ENCODE results near the gene PALM3.
"Not testable (repeated sequence)": the region's sequence is repeated elsewhere in the genome, so short reads cannot be mapped to it uniquely, and the experiment has no call there.

PALM3 gene

DNA sequence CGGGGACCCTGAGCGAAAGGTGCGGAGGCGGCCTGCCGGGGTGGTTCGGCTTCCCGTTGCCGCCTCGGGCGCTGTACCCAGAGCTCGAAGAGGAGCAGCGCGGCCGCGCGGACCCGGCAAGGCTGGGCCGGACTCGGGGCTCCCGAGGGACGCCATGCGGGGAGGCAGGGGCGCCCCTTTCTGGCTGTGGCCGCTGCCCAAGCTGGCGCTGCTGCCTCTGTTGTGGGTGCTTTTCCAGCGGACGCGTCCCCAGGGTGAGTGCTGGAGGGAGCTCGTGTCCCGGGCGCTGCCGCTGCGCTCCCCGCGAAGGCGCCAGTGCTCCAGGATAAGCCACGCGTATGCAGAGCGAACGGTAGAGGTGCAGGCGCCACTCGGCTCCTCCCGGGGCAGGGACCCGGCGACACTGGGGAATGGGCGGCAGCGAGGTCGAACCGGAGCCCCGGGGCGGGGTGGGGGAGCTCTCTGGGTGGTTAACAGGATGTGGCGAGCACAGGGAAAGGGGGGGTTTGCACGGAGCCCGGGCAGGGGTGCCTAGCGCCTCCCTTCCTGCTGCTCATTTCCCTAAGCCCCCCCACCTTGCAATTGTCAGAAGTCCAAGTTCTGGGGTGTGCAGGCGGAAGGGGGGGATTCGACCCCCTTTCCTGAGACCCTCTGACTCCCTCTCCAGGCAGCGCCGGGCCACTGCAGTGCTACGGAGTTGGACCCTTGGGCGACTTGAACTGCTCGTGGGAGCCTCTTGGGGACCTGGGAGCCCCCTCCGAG, 30.0 kb downstream of the PALM3 start, which contains the start of gene IL27RA:
IL27RA (plus strand) TSS at position 44 of the 762 bp plus-strand sequence; CDS start at position 155, 111 bp downstream.
- FAIRE-seq: no peak

GRCh38 chr19:14030997-14031718, 30.7 kb downstream of the PALM3 start:
- FAIRE-seq: no peak
- no peak for DNase-seq (ENCODE audit: low spot score)

More for the DNA sequence above, 30.0 kb downstream of the PALM3 start, which contains the start of gene IL27RA:
- DNase-seq (ENCODE audit: low spot score): peak; percentile 61

DNA sequence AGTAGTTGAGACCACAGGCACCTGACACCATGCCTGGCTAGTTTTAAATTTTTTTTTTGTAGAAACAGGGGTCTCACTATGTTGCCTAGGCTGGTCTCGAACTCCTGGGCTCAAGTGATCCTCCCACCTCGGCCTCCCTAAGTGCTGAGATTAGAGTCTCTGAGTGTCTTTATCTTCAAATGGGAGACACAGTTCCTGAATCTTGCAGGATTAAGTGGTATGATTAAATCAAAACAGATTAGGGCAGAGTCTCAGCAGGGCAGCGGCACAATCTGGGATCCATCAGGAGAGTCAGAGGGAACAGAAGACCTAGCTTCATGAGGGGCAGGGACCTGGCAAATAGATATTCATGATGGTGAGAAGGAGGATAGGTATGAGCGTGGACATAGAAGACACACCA, 33.0 kb downstream of the PALM3 start:
- FAIRE-seq (no peak), DNase-seq (ENCODE audit: low spot score) (no peak)

GRCh38 chr19:14027856-14028450, 33.9 kb downstream of the PALM3 start, which contains the start of gene RLN3:
Gene RLN3 (plus strand): TSS chr19:14028148. CDS start chr19:14028205, 57 bp downstream.
- DNase-seq (ENCODE audit: low spot score) (no peak), FAIRE-seq (no peak)

GRCh38 chr19:14026652-14027192, 35.2 kb downstream of the PALM3 start:
- not testable (repeated sequence) for FAIRE-seq

DNA sequence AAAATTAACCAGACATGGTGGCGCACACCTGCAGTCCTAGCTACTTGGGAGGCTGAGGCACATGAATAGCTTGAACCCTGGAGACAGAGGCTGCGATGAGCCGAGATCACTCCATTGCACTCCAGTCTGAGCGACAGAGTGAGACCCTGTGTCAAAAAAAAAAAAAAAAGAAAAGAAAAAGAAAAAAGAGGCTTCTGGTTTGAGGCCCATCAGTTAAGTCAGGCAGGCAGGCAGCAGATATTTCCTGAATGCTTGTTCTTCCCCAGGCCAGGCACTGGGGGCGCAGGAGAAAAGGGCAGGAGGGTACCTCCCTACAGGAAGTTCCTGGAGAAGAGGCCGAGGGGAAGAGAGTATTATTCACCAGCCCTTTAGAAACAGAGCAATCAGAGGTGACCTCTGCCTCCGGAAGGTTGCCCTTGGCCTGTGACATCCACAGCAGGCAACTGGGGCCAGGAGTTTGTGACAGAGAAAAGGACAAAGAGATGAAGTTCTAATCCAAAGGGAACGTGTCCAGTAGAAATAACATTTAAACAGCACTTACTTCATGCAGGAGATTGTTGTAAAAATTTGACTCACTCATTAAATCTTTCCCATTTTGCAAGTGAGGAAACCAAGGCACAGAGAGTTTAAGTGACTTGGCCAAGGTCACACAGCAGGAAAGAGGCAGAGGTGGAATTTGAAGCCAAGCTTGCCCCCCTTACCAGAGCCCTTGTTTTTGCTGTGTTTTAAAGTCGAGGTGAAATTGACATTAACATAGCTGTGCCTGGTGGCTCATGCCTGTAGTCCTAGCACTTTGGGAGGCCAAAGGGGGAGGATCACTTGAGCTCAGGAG, 38.3 kb downstream of the PALM3 start:
- FAIRE-seq (no peak), DNase-seq (ENCODE audit: low spot score) (peak; percentile 39)

More at GRCh38 chr19:14026652-14027192, 35.2 kb downstream of the PALM3 start:
- not testable (repeated sequence) for DNase-seq (ENCODE audit: low spot score)

- DNase-seq (ENCODE audit: low spot score) (no peak), FAIRE-seq (no peak)
Measured at GRCh38 chr19:14022469-14022868, 39.4 kb downstream of the PALM3 start.

- no peak for DNase-seq (ENCODE audit: low spot score)
- no peak for FAIRE-seq
Measured at GRCh38 chr19:14021474-14021873, 40.4 kb downstream of the PALM3 start.

- not testable (repeated sequence) for DNase-seq (ENCODE audit: low spot score); FAIRE-seq
Measured at GRCh38 chr19:14019739-14020138, 42.1 kb downstream of the PALM3 start.

DNA sequence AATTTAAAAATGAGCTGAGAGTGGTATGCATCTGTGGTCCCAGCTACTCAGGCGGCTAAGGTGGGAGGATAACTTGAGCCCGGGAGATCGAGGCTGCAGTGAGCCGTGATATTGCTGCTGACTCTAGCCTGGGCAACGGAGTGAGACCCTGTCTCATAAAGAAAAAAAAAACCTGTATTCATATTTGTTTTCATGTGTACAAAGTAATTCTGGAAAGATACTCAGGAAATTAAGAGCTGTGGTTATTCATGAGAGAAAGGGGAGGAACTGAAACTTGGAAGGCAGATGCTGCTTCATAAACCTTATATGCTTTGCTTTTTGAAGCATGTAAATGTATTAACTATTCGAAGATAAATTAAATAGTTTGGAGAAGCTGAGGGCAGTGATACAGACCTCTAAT, 42.8 kb downstream of the PALM3 start:
- no peak for DNase-seq (ENCODE audit: low spot score)
- no peak for FAIRE-seq

DNA sequence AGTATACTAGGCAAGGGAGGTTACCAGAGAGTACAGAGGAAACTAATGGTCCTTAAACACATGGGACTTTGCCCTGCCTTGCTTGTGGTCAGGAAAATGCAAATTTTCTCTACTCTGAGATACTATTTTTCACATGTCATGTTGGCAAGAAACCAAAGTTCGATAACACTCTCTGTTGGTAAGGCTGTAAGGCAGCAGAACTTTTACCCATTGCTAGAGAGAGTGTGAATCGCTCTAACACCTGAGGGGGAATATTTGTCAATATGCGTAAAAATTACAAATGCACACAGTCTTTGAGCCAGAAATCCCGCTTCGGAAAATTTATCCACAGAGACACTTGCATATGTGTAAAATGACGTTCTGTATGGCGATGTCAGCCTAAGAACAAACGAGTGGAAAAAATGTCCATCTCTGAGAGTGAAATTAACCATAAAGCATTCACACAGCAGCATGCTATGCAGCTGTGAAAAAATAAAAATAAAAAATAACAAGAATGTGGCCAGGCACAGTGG, 46.3 kb downstream of the PALM3 start:
- no peak for FAIRE-seq
- DNase-seq (ENCODE audit: low spot score): no peak

- DNase-seq (ENCODE audit: low spot score): no peak
- no peak for FAIRE-seq
Measured at GRCh38 chr19:14012378-14012915, 49.4 kb downstream of the PALM3 start.

- FAIRE-seq: no peak
- peak; percentile 70 for DNase-seq (ENCODE audit: low spot score)
Measured at GRCh38 chr19:14006766-14007562, 54.9 kb downstream of the PALM3 start.

DNA sequence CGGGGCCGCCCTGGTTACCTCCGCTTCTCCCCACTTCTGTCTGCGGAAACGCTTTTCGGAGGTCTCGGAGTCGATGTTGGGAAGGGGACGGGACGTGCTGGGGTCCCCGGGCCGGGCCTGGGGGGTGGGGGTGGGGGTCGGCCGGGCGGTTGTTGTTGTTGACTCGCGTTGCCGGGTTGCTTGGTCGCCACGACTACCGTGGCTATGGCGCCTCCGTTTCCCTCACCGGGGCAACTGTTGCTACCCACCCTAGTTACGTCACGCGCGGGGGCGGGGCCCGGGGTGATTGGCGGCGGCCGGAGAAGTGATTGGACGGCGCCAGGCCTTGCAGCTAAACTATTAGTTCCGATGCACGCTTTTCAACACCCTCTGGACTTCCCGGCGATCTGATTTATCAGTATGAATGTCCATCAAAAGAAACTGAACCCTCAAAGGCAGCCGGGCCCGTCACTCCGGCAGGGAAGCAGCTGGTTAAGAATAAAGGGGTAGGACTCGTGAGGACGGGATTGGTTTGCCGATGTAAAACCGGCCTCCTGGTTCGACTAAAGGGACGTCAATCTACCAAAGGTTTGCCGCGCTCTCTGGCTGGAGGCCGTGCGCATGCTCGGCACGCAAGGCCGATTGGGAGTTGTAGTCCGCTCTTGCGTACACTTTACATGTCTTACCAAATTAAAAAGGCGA, 55.7 kb downstream of the PALM3 start, which contains the start of gene RFX1:
RFX1 (minus strand) TSS at position 236 of the 681 bp plus-strand sequence. CDS start 12,477 bp downstream, outside the sequence.
- peak; percentile 88 for DNase-seq (ENCODE audit: low spot score)
- no peak for FAIRE-seq

DNA sequence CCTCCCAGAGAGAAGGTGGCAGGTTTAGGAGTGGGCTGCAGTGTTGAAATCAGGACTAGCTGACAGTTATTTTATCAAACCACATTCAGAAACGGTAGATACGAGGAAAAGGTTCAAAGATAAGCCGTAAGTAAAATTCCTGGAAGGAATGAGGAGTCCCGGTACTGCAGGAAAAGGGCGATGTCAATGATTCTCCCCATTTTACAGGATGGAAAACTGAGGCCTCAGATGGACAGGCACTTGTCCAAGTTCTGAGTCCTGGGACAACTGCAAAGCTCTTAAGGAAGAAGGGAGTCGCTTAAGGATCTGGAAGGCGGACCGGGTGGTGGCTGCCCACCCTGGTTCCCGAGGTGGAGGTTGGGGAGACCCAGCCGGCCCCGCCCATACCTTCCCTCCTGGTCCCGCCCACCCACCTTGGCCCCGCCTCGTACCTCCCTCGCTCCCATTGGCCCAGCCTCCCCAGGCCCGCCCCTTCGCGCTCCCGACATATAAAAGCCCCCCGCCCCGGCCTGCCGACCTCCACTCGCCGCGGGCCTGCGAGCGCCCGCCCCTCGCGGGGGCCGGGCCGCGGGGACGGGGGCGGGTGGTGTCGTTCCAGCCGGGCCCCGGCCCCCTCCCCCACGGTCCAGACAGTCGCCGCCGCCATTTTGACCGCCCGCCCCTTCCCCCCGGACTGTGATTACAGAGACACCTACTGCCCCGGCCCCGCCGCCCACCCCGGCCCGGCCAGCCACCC, 56.4 kb downstream of the PALM3 start:
- peak; percentile 76 for DNase-seq (ENCODE audit: low spot score)
- no peak for FAIRE-seq

DNA sequence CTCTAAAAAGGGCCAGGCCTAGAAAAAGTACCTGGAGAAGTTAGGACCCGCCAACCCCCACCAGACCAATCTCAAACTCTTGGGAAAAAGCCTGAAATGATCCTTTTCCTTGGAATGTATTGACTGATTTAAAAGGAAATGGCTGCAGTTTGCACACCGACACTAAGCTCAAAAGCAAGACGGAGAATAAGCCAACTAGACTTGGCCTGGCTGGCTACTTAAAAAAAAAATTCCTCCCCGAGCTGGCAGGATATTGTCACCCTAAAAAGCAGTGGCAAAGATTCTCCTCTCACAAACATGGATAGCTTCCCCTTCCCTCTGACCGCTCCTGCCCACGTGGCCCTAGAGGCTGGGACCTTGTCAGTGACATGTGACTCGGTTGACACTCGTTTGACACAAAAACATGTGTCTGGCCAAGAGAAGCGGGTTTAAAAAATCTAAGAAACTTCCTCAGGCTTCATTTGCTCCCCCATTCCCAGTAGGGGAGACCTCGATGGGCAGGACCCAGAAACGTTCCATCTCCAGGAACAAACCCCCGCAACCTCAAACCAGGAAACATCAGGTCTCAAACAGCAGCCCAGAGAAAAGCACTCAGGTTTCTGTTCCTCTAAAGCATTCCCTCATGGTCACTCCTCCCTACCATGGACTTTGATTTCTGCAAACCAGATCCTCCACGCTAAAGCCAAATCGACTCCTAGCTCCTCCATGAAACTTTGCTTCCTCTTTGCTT, 57.1 kb downstream of the PALM3 start:
- DNase-seq (ENCODE audit: low spot score): no peak
- no peak for FAIRE-seq
